ENCODE results near the gene EIF4G3.

- no peak for TF ChIP-seq CTCF (IDR thresholded peaks at IDR 0.05; ENCODE audit: extremely low read depth in 1 of 2, insufficient read depth in 1 of 2, low read depth in 1 of 2, low read length in 2 of 2)
- no peak for TF ChIP-seq EZH2 (IDR thresholded peaks at IDR 0.05; ENCODE audit: borderline replicate concordance, low read depth, low read length, severe bottlenecking)
- TF ChIP-seq MAX (IDR thresholded peaks at IDR 0.05; ENCODE audit: insufficient read depth, insufficient read length), result no peak
- TF ChIP-seq POLR2A (IDR thresholded peaks at IDR 0.05; ENCODE audit: low read depth, low read length), result no peak
- no peak for TF ChIP-seq MYC (IDR thresholded peaks at IDR 0.05; ENCODE audit: low read depth, low read length)
- no peak for TF ChIP-seq POLR2AphosphoS5 (IDR thresholded peaks at IDR 0.05; ENCODE audit: insufficient read depth, low read depth, low read length)
- no peak for TF ChIP-seq JUN (IDR thresholded peaks at IDR 0.05; ENCODE audit: borderline replicate concordance, insufficient read depth, insufficient read length, low read depth)
Measured at GRCh38 chr1:21072721-21073120, 104.0 kb downstream of the EIF4G3 start.

Data from endothelial cell of umbilical vein (primary cell).